Hepatocyte (in vitro differentiated cells): ENCODE measurements around the gene SGMS1. TPM values are rescaled to one million over a fixed set of nuclear protein-coding genes. Genes with fewer than 3 reads are reported as not detected.

Source experiments
- DNase-seq: peaks from one replicate; pipeline ENCODE4 v3.0.0-alpha.2; 2016; ENCODE audit warnings: low spot score
- H2AFZ ChIP-seq: fragments of 200-600 bp; sonication (generic); 2 replicates; pipeline ENCODE4 v1.6.0; 2016; ENCODE audit warnings: antibody characterized with exemption, mild to moderate bottlenecking
- H3K27ac ChIP-seq: fragments of 200-600 bp; sonication (generic); 2 replicates; pipeline ENCODE4 v1.5.1; 2016; ENCODE audit warnings: mild to moderate bottlenecking
- H3K27me3 ChIP-seq: fragments of 200-600 bp; sonication (generic); 2 replicates; pipeline ENCODE4 v1.6.1; 2016
- H3K36me3 ChIP-seq: fragments of 200-600 bp; sonication (generic); replicated peaks from 2 replicates; pipeline ENCODE4 v1.5.1; 2016; ENCODE audit warnings: low read depth; ENCODE audit not compliant: insufficient read depth
- H3K4me1 ChIP-seq: fragments of 200-600 bp; sonication (generic); 2 replicates; pipeline ENCODE4 v1.5.1; 2016; ENCODE audit warnings: mild to moderate bottlenecking, moderate library complexity; ENCODE audit not compliant: insufficient read depth
- H3K4me2 ChIP-seq: fragments of 200-600 bp; sonication (generic); 2 replicates; pipeline ENCODE4 v1.6.0; 2016
- H3K4me3 ChIP-seq: fragments of 200-600 bp; sonication (generic); 2 replicates; pipeline ENCODE4 v1.5.1; 2016; ENCODE audit warnings: mild to moderate bottlenecking
- H3K79me2 ChIP-seq: fragments of 200-600 bp; sonication (generic); 2 replicates; pipeline ENCODE4 v1.6.0; 2017; ENCODE audit warnings: mild to moderate bottlenecking
- H3K9me2 ChIP-seq: fragments of 200-600 bp; sonication (generic); replicated peaks from 2 replicates; pipeline ENCODE4 v1.6.0; 2017; ENCODE audit warnings: mild to moderate bottlenecking; ENCODE audit not compliant: insufficient read depth
- H3K9me3 ChIP-seq: fragments of 200-600 bp; sonication (generic); 2 replicates; pipeline ENCODE4 v1.5.1; 2016; ENCODE audit warnings: low read depth, mild to moderate bottlenecking
- H4K20me1 ChIP-seq: fragments of 200-600 bp; sonication (generic); 2 replicates; pipeline ENCODE4 v1.6.0; 2016; ENCODE audit warnings: mild to moderate bottlenecking; ENCODE audit not compliant: insufficient read depth, poor library complexity, severe bottlenecking
- CTCF ChIP-seq: fragments of 200-600 bp; sonication (generic); IDR thresholded peaks from 2 replicates; pipeline ENCODE4 v1.5.1; 2016; ENCODE audit warnings: antibody characterized with exemption, mild to moderate bottlenecking; ENCODE audit not compliant: poor library complexity
- EZH2 ChIP-seq: fragments of 200-600 bp; sonication (generic); IDR thresholded peaks from 2 replicates; pipeline ENCODE4 v1.6.1; 2016; ENCODE audit warnings: antibody characterized with exemption, mild to moderate bottlenecking, borderline replicate concordance
- EZH2phosphoT487 ChIP-seq: fragments of 200-600 bp; sonication (generic); IDR thresholded peaks from one replicate; pipeline ENCODE4 v1.6.1; 2018; ENCODE audit warnings: antibody characterized with exemption, mild to moderate bottlenecking, low read depth, moderate library complexity; ENCODE audit not compliant: unreplicated experiment, severe bottlenecking
- WGBS: methylation state at CpG from one replicate; pipeline ENCODE4 v1.1.6; 2016; ENCODE audit warnings: low lambda C conversion rate; ENCODE audit errors: missing lambda C conversion rate; 5-methylcytosine and 5-hydroxymethylcytosine counted together
- polyA plus RNA-seq: library from polyadenylated mRNA; unstranded; fragments of >200 nt; fragmentation: Nextera tagmentation; extraction: Ambion mirVana; gene quantifications from 2 replicates; pipeline ENCODE4 v1.2.1, GENCODE V29; 2016
- total RNA-seq: library from RNA; depleted of rRNA; stranded (reverse); fragments of >200 nt; gene quantifications from 2 replicates; pipeline ENCODE4 v1.2.3, GENCODE V29; 2014

SGMS1 gene
- total and polyA plus RNA-seq, 2 experiments from 2014 or later: 28.1 to 87.8 TPM

GRCh38 chr10:50381642-50382041, 242.1 kb downstream of the SGMS1 start:
- 66% methylated on average over 3 of the region's 3 CpGs for WGBS

GRCh38 chr10:50379616-50380015, 244.1 kb downstream of the SGMS1 start:
- H4K20me1 ChIP-seq: no peaks in the 10 kb centered on the region
- H3K36me3 ChIP-seq: no peaks in the 10 kb centered on the region
- H3K79me2 ChIP-seq: peaks cover 46% of the 10 kb centered on the region
- DNase-seq: no peak
- TF ChIP-seq EZH2: no peak
- TF ChIP-seq EZH2phosphoT487: no peak
- no peak for TF ChIP-seq CTCF
- no peaks in the 10 kb centered on the region for H3K9me3 ChIP-seq
- no peak overlapping the region for H3K27ac ChIP-seq
- no peak overlapping the region for H3K4me2 ChIP-seq
- H3K4me1 ChIP-seq: no peaks in the 10 kb centered on the region
- H3K27me3 ChIP-seq: no peaks in the 10 kb centered on the region
- H2AFZ ChIP-seq: no peak overlapping the region
- 91% methylated on average over 2 of the region's 2 CpGs for WGBS
- H3K4me3 ChIP-seq: no peak overlapping the region
- H3K9me2 ChIP-seq: no peaks in the 10 kb centered on the region

More at GRCh38 chr10:50381642-50382041, 242.1 kb downstream of the SGMS1 start:
- H3K4me1 ChIP-seq: no peaks in the 10 kb centered on the region
- DNase-seq: no peak
- H4K20me1 ChIP-seq: no peaks in the 10 kb centered on the region
- H3K36me3 ChIP-seq: no peaks in the 10 kb centered on the region
- no peak overlapping the region for H2AFZ ChIP-seq
- TF ChIP-seq CTCF (no peak), EZH2 (no peak)
- H3K4me3 ChIP-seq: no peak overlapping the region
- H3K79me2 ChIP-seq: peaks cover 49% of the 10 kb centered on the region
- H3K9me3 ChIP-seq: no peaks in the 10 kb centered on the region
- no peak overlapping the region for H3K4me2 ChIP-seq
- no peaks in the 10 kb centered on the region for H3K27me3 ChIP-seq
- no peak overlapping the region for H3K27ac ChIP-seq
- no peaks in the 10 kb centered on the region for H3K9me2 ChIP-seq

- TF ChIP-seq CTCF (no peak), EZH2phosphoT487 (no peak), EZH2 (no peak)
- Histone ChIP-seq H4K20me1 (no peaks in the 10 kb centered on the region), H3K27me3 (no peaks in the 10 kb centered on the region), H3K36me3 (no peaks in the 10 kb centered on the region), H3K4me1 (no peaks in the 10 kb centered on the region), H2AFZ (no peak overlapping the region), H3K9me3 (no peaks in the 10 kb centered on the region), H3K79me2 (peaks cover 28% of the 10 kb centered on the region), H3K9me2 (no peaks in the 10 kb centered on the region), H3K4me2 (no peak overlapping the region), H3K4me3 (no peak overlapping the region), H3K27ac (no peak overlapping the region)
- DNase-seq: no peak
- 96% methylated on average over 2 of the region's 2 CpGs for WGBS
Observed at GRCh38 chr10:50375745-50376144, 248.0 kb downstream of the SGMS1 start.

GRCh38 chr10:50375051-50375452, 248.7 kb downstream of the SGMS1 start:
- Histone ChIP-seq H4K20me1 (no peaks in the 10 kb centered on the region), H3K79me2 (peaks cover 27% of the 10 kb centered on the region), H2AFZ (no peak overlapping the region), H3K4me2 (no peak overlapping the region), H3K4me3 (no peak overlapping the region), H3K9me3 (no peaks in the 10 kb centered on the region), H3K27me3 (no peaks in the 10 kb centered on the region), H3K36me3 (no peaks in the 10 kb centered on the region), H3K27ac (no peak overlapping the region), H3K4me1 (no peaks in the 10 kb centered on the region), H3K9me2 (no peaks in the 10 kb centered on the region)
- TF ChIP-seq EZH2phosphoT487 (no peak), CTCF (no peak), EZH2 (no peak)
- no peak for DNase-seq
